AG09319 (cell line): Measurements from ENCODE around the gene QSER1.

Experiments used
- DNase-seq: peaks from one replicate; pipeline ENCODE4 v3.0.0-alpha.2; 2010; ENCODE audit warnings: low read depth; ENCODE audit errors: extremely low read depth
- CTCF ChIP-seq: IDR thresholded peaks from 2 replicates; pipeline ENCODE4 v1.5.1; 2011; ENCODE audit warnings: low read depth, mild to moderate bottlenecking, inconsistent platforms, low read length, moderate library complexity

QSER1 gene

GRCh38 chr11:32899438-32899837, 6.8 kb downstream of the QSER1 start:
- no peak for DNase-seq
- TF ChIP-seq CTCF: no peak

GRCh38 chr11:32902089-32902665, 9.6 kb downstream of the QSER1 start:
- no peak for TF ChIP-seq CTCF
- DNase-seq: no peak

- DNase-seq: no peak
- TF ChIP-seq CTCF: no peak
Measured at GRCh38 chr11:32905028-32905667, 12.5 kb downstream of the QSER1 start.

- no peak for DNase-seq
- TF ChIP-seq CTCF: no peak
Measured at GRCh38 chr11:32908619-32909018, 16.0 kb downstream of the QSER1 start.

- no peak for DNase-seq
- TF ChIP-seq CTCF: no peak
Measured at GRCh38 chr11:32911413-32911812, 18.8 kb downstream of the QSER1 start.

- no peak for TF ChIP-seq CTCF
- no peak for DNase-seq
Measured at GRCh38 chr11:32913445-32913844, 20.8 kb downstream of the QSER1 start.

GRCh38 chr11:32916361-32916760, 23.8 kb downstream of the QSER1 start:
- no peak for TF ChIP-seq CTCF
- no peak for DNase-seq
